Neural cell (in vitro differentiated cells): Measurements from ENCODE around the gene GNL3L. TPM values are rescaled to one million over a fixed set of nuclear protein-coding genes. Genes with fewer than 3 reads are reported as not detected.

ENCODE experiments used
- H2AFZ ChIP-seq: fragments of 200-600, 300-800 bp; sonication (generic), shearing (Covaris generic); 2 replicates; pipeline ENCODE4 v1.6.0; 2014; ENCODE audit warnings: low read depth, mild to moderate bottlenecking, antibody characterized with exemption, low read length, moderate library complexity
- H3F3A ChIP-seq: fragments of 200-600 bp; shearing (Covaris generic); 2 replicates; pipeline ENCODE4 v1.6.1; 2016; ENCODE audit warnings: mild to moderate bottlenecking, moderate library complexity, mixed read lengths, antibody characterized with exemption, low read length; ENCODE audit not compliant: insufficient read depth, poor library complexity, severe bottlenecking
- H3K27ac ChIP-seq: fragments of 200-600, 300-800 bp; sonication (generic), shearing (Covaris generic); 2 replicates; pipeline ENCODE4 v1.5.1; 2014; ENCODE audit warnings: mild to moderate bottlenecking, low read length, moderate library complexity
- H3K27me3 ChIP-seq: fragments of 300-800, 200-600 bp; sonication (generic), shearing (Covaris generic); 2 replicates; pipeline ENCODE4 v1.6.0; 2014; ENCODE audit warnings: mild to moderate bottlenecking, low read depth, low read length, moderate library complexity; ENCODE audit not compliant: insufficient read depth
- H3K36me3 ChIP-seq: fragments of 300-800, 200-600 bp; sonication (generic), shearing (Covaris generic); 2 replicates; pipeline ENCODE4 v1.5.1; 2014; ENCODE audit warnings: mild to moderate bottlenecking, antibody characterized with exemption, low read length, moderate library complexity; ENCODE audit not compliant: insufficient read depth
- H3K4me2 ChIP-seq: fragments of 300-800, 200-600 bp; sonication (generic), shearing (Covaris generic); 2 replicates; pipeline ENCODE4 v1.6.0; 2014; ENCODE audit warnings: mild to moderate bottlenecking, low read length
- H3K4me3 ChIP-seq: fragments of 300-800, 200-600 bp; sonication (generic), shearing (Covaris generic); 2 replicates; pipeline ENCODE4 v1.5.1; 2014; ENCODE audit warnings: mild to moderate bottlenecking, low read length, moderate library complexity
- H3K79me2 ChIP-seq: fragments of 200-600 bp; shearing (Covaris generic); replicated peaks from 2 replicates; pipeline ENCODE4 v1.6.0; 2014; ENCODE audit warnings: mild to moderate bottlenecking, low read length, moderate library complexity; ENCODE audit not compliant: insufficient read depth
- H3K9ac ChIP-seq: fragments of 300-800, 200-600 bp; sonication (generic), shearing (Covaris generic); 2 replicates; pipeline ENCODE4 v1.6.1; 2016; ENCODE audit warnings: mild to moderate bottlenecking, low read length, mixed read lengths
- H3K9me2 ChIP-seq: fragments of 200-600 bp; shearing (Covaris generic); 2 replicates; pipeline ENCODE4 v1.6.1; 2016; ENCODE audit warnings: mild to moderate bottlenecking, low read length, mixed read lengths; ENCODE audit not compliant: insufficient read depth
- H3K9me3 ChIP-seq: fragments of 200-600, 300-800 bp; sonication (generic), shearing (Covaris generic); 2 replicates; pipeline ENCODE4 v1.6.1; 2016; ENCODE audit warnings: mild to moderate bottlenecking, mixed run types, low read length, moderate library complexity, mixed read lengths
- H4K20me1 ChIP-seq: fragments of 200-600 bp; shearing (Covaris generic); 2 replicates; pipeline ENCODE4 v1.6.1; 2016; ENCODE audit warnings: mild to moderate bottlenecking, mixed run types; ENCODE audit not compliant: insufficient read depth
- EP300 ChIP-seq: fragments of 450-650 bp; conservative IDR thresholded peaks from 2 replicates; pipeline ENCODE4 v1.6.1; 2014; ENCODE audit warnings: antibody characterized with exemption, mild to moderate bottlenecking, moderate library complexity; ENCODE audit not compliant: poor library complexity, severe bottlenecking
- EZH2 ChIP-seq: fragments of 200-600, 300-800 bp; shearing (Covaris generic), sonication (generic); IDR thresholded peaks from 2 replicates; pipeline ENCODE4 v1.6.1; 2014; ENCODE audit warnings: antibody characterized with exemption, low read length, borderline replicate concordance, mild to moderate bottlenecking; ENCODE audit not compliant: insufficient read depth, poor library complexity, severe bottlenecking
- MXI1 ChIP-seq: fragments of 450-650 bp; conservative IDR thresholded peaks from 2 replicates; pipeline ENCODE4 v1.6.1; 2014; ENCODE audit warnings: antibody characterized with exemption, mild to moderate bottlenecking; ENCODE audit not compliant: poor library complexity, severe bottlenecking
- POLR2AphosphoS5 ChIP-seq: IDR thresholded peaks from 2 replicates; pipeline ENCODE4 v1.6.1; 2012
- RAD21 ChIP-seq: fragments of 450-650 bp; conservative IDR thresholded peaks from 2 replicates; pipeline ENCODE4 v1.6.1; 2014; ENCODE audit warnings: antibody characterized with exemption, mild to moderate bottlenecking, moderate library complexity
- SMC3 ChIP-seq: fragments of 450-650 bp; conservative IDR thresholded peaks from 2 replicates; pipeline ENCODE4 v1.6.1; 2014; ENCODE audit warnings: antibody characterized with exemption, mild to moderate bottlenecking, moderate library complexity; ENCODE audit not compliant: poor library complexity
- TAF1 ChIP-seq: IDR thresholded peaks from 2 replicates; pipeline ENCODE4 v1.6.1; 2012; ENCODE audit warnings: low read depth
- polyA plus RNA-seq: library from polyadenylated mRNA; depleted of rRNA; stranded (reverse); fragments of >200 nt; gene quantifications from 2 replicates; pipeline ENCODE4 v1.2.3, GENCODE V29; 2014
- TF ChIP-seq, protein P1 (sequence below): fragments of 450-650 bp; IDR thresholded peaks from 2 replicates; pipeline ENCODE4 v1.5.1; 2014; ENCODE audit warnings: antibody characterized with exemption, mild to moderate bottlenecking, moderate library complexity; ENCODE audit not compliant: poor library complexity, severe bottlenecking
- TF ChIP-seq, protein P2 (sequence below): IDR thresholded peaks from 2 replicates; pipeline ENCODE4 v1.6.1; 2012; ENCODE audit warnings: borderline replicate concordance

Gene GNL3L
- polyA plus RNA-seq, 1 donor from 2014 or later, result 6.6 TPM

DNA sequence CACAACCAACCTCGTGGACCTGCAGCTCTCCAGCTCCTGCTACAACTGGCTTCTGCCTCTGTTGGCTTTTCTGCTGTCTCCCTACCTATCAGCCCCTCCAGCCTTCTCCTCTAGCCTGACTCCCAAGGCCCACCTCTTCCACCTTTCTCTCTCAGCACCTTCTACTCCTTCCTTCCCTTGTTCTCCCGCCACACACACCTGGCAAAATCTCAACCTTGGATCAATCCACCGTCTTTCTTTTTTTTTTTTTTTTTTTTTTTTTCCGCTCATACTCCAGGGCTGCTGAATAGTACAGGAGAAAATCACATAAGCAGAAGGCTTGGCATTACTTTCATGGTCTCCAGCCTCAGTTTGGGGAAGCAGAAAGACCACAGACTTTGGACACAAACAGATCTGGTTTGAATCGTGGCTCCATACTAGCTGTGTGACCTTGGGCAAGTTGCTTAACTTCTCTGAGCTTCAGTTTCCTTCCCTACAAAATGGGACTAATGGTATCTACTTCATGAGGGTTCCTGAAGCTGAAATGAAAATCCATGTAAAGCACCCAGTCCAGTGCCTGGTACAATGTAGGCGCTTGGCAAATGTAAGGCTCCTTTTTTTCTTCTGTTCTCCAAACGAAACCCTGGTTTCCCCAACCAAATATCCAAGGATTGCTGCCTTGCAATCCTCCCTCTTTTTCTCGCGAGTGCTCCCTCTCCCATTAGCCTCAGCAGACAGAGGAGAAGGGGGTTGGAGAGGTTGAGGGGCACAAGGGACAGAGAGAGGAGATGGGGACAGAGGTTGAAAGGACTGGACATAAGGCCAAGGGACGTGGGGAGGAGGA, 35.6 kb upstream of the GNL3L start:
- Histone ChIP-seq H3K27me3 (no peaks in the 10 kb centered on the region), H3K79me2 (peaks cover 37% of the 10 kb centered on the region), H3F3A (no peaks in the 10 kb centered on the region), H4K20me1 (no peaks in the 10 kb centered on the region), H3K27ac (peak overlapping the region; percentile 81), H2AFZ (no peak overlapping the region), H3K4me3 (peak overlapping the region; percentile 75), H3K9ac (peak overlapping the region; percentile 83), H3K36me3 (no peaks in the 10 kb centered on the region), H3K9me3 (no peaks in the 10 kb centered on the region), H3K9me2 (no peaks in the 10 kb centered on the region), H3K4me2 (peak overlapping the region; percentile 39)
- TF ChIP-seq EP300, result no peak
- no peak for TF ChIP-seq RAD21
- TF ChIP-seq SMC3, result no peak
- TF ChIP-seq, protein P1, sequence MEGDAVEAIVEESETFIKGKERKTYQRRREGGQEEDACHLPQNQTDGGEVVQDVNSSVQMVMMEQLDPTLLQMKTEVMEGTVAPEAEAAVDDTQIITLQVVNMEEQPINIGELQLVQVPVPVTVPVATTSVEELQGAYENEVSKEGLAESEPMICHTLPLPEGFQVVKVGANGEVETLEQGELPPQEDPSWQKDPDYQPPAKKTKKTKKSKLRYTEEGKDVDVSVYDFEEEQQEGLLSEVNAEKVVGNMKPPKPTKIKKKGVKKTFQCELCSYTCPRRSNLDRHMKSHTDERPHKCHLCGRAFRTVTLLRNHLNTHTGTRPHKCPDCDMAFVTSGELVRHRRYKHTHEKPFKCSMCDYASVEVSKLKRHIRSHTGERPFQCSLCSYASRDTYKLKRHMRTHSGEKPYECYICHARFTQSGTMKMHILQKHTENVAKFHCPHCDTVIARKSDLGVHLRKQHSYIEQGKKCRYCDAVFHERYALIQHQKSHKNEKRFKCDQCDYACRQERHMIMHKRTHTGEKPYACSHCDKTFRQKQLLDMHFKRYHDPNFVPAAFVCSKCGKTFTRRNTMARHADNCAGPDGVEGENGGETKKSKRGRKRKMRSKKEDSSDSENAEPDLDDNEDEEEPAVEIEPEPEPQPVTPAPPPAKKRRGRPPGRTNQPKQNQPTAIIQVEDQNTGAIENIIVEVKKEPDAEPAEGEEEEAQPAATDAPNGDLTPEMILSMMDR, result no peak
- TF ChIP-seq, protein P2, sequence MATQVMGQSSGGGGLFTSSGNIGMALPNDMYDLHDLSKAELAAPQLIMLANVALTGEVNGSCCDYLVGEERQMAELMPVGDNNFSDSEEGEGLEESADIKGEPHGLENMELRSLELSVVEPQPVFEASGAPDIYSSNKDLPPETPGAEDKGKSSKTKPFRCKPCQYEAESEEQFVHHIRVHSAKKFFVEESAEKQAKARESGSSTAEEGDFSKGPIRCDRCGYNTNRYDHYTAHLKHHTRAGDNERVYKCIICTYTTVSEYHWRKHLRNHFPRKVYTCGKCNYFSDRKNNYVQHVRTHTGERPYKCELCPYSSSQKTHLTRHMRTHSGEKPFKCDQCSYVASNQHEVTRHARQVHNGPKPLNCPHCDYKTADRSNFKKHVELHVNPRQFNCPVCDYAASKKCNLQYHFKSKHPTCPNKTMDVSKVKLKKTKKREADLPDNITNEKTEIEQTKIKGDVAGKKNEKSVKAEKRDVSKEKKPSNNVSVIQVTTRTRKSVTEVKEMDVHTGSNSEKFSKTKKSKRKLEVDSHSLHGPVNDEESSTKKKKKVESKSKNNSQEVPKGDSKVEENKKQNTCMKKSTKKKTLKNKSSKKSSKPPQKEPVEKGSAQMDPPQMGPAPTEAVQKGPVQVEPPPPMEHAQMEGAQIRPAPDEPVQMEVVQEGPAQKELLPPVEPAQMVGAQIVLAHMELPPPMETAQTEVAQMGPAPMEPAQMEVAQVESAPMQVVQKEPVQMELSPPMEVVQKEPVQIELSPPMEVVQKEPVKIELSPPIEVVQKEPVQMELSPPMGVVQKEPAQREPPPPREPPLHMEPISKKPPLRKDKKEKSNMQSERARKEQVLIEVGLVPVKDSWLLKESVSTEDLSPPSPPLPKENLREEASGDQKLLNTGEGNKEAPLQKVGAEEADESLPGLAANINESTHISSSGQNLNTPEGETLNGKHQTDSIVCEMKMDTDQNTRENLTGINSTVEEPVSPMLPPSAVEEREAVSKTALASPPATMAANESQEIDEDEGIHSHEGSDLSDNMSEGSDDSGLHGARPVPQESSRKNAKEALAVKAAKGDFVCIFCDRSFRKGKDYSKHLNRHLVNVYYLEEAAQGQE, result no peak
- TF ChIP-seq MXI1, result no peak
- TF ChIP-seq TAF1, result no peak
- no peak for TF ChIP-seq EZH2
- TF ChIP-seq POLR2AphosphoS5, result no peak

DNA sequence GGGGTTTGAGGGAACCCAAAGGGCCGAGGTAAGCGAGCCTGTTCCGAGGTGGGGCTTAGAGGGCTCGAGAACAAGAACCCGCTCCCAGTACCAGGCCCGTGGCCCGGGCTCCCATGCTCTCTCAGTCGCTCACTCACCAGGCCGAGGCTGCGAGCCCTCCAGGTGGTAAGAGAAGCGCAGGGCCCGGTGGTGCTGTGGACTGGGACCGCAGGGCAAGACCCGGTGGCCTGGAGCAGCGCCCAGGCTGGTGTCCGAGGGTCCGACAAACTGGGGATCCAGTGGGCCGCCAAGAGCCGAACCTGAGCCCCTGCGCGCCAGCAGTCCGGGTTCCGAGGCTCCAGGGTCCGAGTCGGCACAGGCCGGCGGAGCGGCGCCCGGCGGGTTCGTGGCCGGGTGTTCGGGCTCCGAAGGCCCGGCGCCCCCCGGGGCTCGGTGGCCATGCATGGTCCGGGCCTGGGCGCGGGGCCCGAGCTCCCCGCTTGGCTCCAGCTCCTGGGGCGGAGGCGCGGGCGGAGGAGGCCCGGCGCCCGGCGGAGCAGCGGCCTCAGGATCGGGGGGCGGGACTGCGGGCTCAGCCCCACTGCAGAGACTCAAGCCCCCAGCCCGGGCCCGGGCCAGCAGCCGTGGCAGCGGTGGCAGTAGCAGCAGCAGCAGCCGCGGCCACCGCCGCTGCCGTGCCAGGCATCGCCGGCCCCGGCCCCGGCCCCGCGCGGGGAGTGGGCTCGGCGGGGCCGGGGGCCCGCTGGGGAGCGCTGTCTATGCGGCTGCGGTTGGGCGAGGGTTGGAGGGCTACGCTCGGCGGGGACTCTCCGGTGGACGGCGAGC, 34.8 kb upstream of the GNL3L start:
- Histone ChIP-seq H4K20me1 (no peaks in the 10 kb centered on the region), H3K27ac (peak overlapping the region; percentile 81), H3F3A (no peaks in the 10 kb centered on the region), H3K4me3 (peak overlapping the region; percentile 75), H3K36me3 (no peaks in the 10 kb centered on the region), H2AFZ (no peak overlapping the region), H3K27me3 (no peaks in the 10 kb centered on the region), H3K4me2 (no peak overlapping the region), H3K9me3 (no peaks in the 10 kb centered on the region), H3K9ac (peak overlapping the region; percentile 83), H3K9me2 (no peaks in the 10 kb centered on the region), H3K79me2 (peaks cover 37% of the 10 kb centered on the region)
- no peak for TF ChIP-seq SMC3
- TF ChIP-seq, protein P1, result no peak
- no peak for TF ChIP-seq TAF1
- no peak for TF ChIP-seq RAD21
- no peak for TF ChIP-seq EP300
- no peak for TF ChIP-seq POLR2AphosphoS5
- no peak for TF ChIP-seq EZH2
